Esophagus squamous epithelium (tissue), 4 donors: ENCODE data around the gene S100A14.
A peak's percentile ranks its signal among the peaks of the same experiment; 100 is the strongest.

ENCODE experiments used
- POLR2A ChIP-seq, 4 donors: fragments of 450-650 bp; IDR thresholded peaks; one replicate each; pipeline ENCODE4 v1.6.1; 2017; ENCODE audit warnings: antibody characterized with exemption in 4 of 4, mild to moderate bottlenecking in 4 of 4, moderate library complexity in 3 of 4
- TF ChIP-seq, protein P1 (sequence below), 6 experiments: fragments of 450-650 bp in 4 of 6; fragments of 200-600 bp in 2 of 6; sonication (generic) in 2 of 6; IDR thresholded peaks; one replicate each; pipeline ENCODE4 v1.5.1; 2016 to 2019; ENCODE audit warnings: antibody characterized with exemption in 6 of 6, mild to moderate bottlenecking in 4 of 6, moderate library complexity in 4 of 6

DNA sequence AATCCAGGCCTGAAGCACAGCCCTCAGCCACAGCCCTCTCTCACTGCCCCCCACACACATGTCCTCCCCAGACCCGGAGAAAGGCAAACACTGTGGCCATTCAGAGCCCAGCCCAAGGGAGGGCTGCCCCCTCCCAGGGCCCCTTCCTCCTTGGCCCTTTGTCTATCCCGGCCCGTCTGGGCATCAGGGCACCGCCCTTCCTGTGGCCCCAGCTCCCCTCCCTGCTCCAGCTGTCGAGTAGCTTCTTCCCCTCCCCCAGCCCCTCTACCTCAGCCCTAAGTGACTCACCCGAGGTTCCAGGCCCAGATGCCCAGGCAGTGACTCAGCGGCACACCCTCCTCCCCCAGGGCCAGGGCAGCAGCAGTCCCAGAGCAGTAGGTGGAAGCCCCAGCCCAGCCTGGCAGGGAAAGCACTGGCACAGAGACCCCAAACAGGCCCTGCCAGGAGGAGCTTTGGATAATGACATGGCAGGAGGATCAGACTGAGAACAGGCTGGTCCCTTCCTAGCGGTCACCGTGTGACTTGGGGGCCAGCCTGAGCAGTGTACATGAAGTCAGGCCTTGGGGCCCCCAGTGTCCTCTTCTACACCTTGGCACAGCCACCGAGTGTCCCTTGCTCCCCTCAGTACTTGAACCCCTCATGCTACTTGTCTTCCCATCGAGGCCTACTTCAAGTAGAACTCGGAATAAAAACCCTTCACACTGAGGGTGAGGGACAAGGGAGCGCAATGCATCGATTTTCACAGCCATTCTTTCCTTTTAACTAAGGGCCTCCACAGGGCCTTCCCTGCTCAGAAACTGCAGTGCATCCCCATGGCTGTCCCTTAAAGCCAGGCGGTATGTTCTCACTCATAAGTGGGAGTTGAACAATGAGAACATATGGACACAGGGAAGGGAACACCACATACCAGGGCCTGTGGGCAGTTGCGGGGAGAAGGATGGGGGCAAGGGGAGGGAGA, 49.4 kb downstream of the S100A14 start:
- TF ChIP-seq, protein P1, sequence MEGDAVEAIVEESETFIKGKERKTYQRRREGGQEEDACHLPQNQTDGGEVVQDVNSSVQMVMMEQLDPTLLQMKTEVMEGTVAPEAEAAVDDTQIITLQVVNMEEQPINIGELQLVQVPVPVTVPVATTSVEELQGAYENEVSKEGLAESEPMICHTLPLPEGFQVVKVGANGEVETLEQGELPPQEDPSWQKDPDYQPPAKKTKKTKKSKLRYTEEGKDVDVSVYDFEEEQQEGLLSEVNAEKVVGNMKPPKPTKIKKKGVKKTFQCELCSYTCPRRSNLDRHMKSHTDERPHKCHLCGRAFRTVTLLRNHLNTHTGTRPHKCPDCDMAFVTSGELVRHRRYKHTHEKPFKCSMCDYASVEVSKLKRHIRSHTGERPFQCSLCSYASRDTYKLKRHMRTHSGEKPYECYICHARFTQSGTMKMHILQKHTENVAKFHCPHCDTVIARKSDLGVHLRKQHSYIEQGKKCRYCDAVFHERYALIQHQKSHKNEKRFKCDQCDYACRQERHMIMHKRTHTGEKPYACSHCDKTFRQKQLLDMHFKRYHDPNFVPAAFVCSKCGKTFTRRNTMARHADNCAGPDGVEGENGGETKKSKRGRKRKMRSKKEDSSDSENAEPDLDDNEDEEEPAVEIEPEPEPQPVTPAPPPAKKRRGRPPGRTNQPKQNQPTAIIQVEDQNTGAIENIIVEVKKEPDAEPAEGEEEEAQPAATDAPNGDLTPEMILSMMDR (IDR thresholded peaks at IDR 0.05): peak in 1 of 6 experiments; percentile 6
- TF ChIP-seq POLR2A (IDR thresholded peaks at IDR 0.05): peak in 3 of 4 donors; percentile 31 to 64 (median 43)
